Activated CD8-positive, alpha-beta memory T cell treated with anti-CD3 and anti-CD28 coated beads, Interleukin-2, amount 50 U/mL, for 48 hours (primary cell): ENCODE data around the gene ARPC4.

Experiments
- DNase-seq: peaks from one replicate; pipeline ENCODE4 v3.0.0-alpha.2; 2020

Gene ARPC4

GRCh38 chr3:9793161-9793781 is 389 bp downstream of the ARPC4 start:
- peak; percentile 68 for DNase-seq

DNA sequence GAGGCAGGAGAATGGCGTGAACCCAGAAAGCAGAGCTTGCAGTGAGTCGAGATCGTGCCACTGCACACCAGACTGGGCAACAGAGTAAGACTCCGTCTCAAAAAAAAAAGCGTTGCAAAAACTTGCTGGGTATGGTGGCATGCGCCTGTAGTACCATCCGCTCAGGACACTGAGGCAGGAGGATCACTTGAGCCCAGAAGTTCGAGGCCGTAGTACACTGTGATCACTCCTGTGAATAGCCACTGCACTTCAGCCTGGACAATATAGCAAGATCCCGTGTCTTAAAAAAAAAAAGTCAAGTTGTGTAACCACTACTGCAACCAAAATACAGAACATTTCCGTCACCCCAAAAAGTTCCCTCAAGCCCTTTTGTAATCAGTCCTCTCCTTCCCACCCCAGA is 1.5 kb downstream of the ARPC4 start:
- DNase-seq, result no peak

DNA sequence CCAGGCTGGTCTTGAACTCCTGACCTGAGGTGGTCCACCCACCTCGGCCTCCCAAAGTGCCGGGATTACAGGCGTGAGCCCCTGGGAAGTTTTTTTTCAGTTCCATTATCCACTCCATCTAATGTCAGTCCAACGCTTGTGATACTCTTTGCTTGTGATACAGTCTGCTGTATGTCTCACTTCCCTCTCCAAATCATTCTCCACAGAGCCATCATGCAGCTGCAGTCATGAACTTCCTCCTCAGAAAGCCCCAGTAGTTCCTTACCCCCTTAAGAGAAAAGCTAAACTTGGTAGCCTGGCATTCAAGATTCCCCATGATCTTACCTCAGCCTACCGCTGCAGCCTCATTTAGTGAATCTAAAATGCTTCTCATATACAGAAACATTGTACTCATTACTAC is 2.3 kb downstream of the ARPC4 start:
- DNase-seq, result no peak

GRCh38 chr3:9797196-9797945 is 4.5 kb downstream of the ARPC4 start:
- DNase-seq, result no peak

DNA sequence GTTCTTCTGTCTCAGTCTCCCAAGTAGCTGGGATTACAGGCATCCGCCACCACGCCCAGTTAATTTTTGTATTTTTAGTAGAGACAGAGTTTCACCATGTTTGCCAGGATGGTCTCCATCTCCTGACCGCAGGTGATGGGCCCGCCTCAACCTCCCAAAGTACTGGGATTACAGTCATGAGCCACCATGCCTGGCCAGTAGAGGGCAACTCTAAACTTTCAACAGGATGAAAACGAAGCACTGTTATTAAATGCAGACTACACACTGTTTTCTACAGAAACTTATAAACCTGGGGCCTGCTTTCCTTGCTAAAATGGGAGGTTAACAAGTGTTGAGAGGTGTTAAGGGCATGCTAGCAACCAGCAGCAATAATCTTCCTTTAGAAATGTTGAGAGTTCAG is 7.6 kb downstream of the ARPC4 start:
- DNase-seq, result no peak

DNA sequence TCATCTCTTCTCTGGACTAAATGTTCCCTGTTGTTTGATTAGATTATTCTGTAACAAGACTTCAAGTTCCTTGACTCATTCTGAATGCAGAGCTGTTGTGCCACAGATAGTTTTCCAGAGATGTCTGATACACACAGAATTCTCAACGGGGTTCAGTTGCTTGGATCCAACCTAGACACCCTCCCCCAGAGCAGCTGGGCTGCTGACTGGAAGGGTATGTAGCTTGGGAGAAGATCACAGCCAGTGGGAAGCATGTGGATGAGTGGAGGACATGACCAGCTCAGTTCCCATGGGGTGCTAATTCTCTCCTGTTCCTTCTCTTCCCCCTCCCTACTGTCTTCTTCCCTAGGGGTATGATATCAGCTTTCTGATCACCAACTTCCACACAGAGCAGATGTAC is 10.6 kb downstream of the ARPC4 start:
- DNase-seq, result no peak

DNA sequence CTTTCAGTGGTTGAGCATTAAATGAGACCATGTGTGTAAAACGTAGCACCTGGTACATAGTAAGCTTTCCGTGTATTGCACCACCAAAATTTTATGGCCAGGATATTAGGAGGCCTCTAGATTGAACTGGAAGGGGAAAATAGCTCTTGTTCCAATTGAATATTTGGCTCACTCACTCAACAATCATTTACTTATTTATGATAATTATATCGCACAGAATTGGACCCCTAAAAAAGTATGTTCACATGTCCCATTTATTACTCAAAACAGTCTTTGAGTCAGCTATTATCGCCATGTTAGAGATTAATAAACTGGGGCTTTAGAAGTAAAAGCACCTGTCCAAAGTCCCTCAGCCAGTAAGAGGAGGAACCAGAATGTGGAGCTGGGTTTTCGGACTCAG is 12.1 kb downstream of the ARPC4 start:
- no peak for DNase-seq

- DNase-seq, result no peak
Measured at GRCh38 chr3:9806137-9806536, 13.3 kb downstream of the ARPC4 start.

DNA sequence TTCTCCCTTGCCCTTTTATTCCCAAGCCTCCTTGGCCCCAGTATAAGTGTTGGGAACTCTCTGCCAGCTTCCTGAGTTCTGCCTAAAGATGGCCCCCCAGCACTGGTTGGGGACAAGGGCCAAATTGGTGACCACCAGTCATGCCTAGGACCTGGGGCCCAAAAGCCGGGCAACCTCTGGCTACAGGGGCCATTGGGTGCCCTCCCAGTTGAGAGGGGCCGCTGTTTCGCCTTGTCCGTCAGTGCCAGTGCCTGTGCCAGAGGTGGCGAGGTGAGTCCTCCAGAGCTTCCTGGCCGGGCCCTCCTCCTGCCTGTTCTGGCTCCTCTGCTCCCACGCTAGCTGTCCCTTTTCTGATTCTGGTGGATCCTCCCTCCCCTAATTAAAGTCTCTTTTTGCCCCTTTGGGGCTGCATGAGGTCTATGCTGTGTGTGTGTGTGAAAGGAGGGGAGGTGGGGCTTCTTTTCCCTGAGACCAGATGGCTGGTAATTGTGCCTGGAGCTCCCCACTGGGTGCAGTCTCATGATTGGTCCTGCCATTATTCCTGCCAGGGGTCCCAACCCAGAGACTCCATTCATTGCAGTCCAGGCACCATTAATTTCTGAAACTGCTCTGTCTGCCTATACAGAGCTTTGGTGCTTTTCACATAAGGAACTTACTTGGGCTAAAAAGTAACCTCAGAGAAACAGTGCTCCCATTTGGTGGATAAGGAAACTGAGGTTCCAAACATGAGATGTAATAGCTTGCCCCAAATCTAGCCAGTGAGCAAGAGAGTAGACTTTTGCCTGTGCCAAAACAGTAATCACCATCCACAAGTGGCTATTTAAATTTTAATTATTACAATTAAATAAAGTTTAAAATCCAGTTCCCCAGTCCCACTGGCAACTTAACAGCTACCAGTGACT is 14.1 kb downstream of the ARPC4 start:
- no peak for DNase-seq

- no peak for DNase-seq
Measured at GRCh38 chr3:9807981-9808344, 15.1 kb downstream of the ARPC4 start.

- DNase-seq, result peak; percentile 75
Measured at GRCh38 chr3:9808345-9809037, 15.6 kb downstream of the ARPC4 start.

GRCh38 chr3:9809239-9809614 is 16.3 kb downstream of the ARPC4 start:
- peak; percentile 62 for DNase-seq

DNA sequence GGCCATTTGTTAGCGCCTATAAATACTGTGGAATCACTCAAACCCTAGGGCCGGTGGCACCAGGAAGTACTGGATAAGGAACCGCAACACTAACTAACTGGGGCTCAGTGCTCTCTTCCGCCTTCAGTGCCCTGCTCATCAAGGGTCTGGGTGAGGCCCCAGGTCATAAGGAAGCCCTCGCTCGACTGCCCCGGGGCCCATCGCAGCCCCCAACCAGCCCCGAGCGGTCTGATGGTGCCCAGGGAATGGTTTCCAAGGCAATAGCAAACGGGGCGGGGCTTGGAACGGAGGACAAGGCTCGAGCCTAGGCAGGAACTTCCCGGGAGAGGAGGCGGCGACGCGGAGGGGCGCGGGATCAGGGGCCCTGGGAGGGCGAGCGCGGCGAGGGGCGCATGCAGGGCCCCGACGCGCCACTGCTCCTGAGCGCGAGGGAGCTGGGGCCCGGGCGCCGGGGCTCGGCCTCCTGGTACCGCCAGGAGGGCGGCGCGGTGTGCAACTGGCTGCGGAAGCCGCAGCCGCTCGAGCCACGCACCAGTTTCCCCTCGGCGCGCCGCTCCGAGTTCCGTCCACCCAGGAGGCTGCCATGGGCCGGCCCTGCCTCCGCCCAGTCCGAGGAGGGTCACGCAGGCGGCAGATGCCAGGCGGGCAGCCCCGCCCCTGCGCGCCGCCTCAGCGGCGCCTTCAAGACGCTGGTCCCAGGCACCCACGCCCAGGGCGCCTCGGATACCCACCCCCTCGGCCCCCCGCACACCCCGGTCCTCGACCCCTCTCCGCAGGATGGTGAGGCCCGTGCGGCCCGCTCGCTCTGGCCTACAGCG is 16.9 kb downstream of the ARPC4 start, which contains the start of gene TTLL3:
Gene TTLL3, plus strand, starts transcription at position 648 of the 818 bp plus-strand sequence. CDS start 400 bp downstream, outside the sequence.
- DNase-seq, result peak; percentile 76

DNA sequence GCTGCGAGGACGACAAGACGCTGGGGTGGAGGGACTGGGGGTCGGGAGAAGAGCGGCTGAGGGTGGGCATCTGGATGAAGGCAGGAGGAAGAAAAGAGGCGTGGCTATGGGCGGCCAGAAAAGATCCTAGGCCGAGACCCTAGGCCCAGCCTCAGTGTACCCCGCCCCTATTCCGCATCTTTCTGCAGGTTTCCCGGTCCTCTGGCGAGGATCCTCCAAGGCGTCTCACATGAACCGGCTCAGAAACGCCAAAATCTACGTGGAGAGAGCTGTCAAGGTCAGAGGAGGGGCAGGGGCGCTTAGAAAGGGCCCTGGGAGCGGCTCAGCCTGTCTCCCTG is 17.5 kb downstream of the ARPC4 start:
- DNase-seq, result no peak

- DNase-seq, result no peak
Measured at GRCh38 chr3:9810846-9811245, 18.0 kb downstream of the ARPC4 start.

GRCh38 chr3:9812870-9813483 is 20.1 kb downstream of the ARPC4 start:
- no peak for DNase-seq

- no peak for DNase-seq
Measured at GRCh38 chr3:9815986-9816385, 23.1 kb downstream of the ARPC4 start.

- DNase-seq, result no peak
Measured at GRCh38 chr3:9817436-9817835, 24.6 kb downstream of the ARPC4 start.

- no peak for DNase-seq
Measured at GRCh38 chr3:9818666-9819335, 25.9 kb downstream of the ARPC4 start.

- DNase-seq, result no peak
Measured at GRCh38 chr3:9820543-9820942, 27.7 kb downstream of the ARPC4 start.

DNA sequence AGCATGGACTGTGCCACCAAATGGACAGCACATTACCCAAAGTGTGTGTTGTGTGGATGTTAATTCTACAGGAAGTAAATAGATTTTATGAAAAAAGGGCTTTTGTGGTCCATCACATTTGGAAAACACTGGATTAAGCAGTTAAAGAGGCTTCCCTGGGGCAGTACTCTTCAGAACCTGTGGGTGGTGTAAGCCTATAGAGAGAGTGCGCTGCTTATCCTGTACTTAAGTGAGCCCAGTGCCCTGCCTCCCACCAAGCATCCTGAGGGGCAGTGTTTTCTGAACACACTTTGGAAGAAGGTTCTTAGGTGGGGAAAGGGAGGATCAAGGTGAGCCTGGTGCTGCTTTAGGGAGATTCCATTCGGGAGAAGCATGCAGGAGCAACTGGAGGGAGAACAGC is 28.1 kb downstream of the ARPC4 start:
- DNase-seq, result no peak
